T-helper 1 cell treated with Interleukin-12 subunit alpha and Interleukin-12 subunit beta and Interleukin-4 antibody, amounts not matched to agents 30 μg/mL and 1 μg/mL, for 36 hours (primary cell): Measurements from ENCODE around the gene MUC4.
"Not testable (repeated sequence)": the region's sequence is repeated elsewhere in the genome, so short reads cannot be mapped to it uniquely, and the experiment has no call there.

Source experiments
- H3K27ac Mint-ChIP-seq: one replicate; pipeline ENCODE4 v1.8.0; 2021; ENCODE audit warnings: mild to moderate bottlenecking, mixed read lengths
- H3K27me3 Mint-ChIP-seq: one replicate; pipeline ENCODE4 v1.8.0; 2021; ENCODE audit warnings: low read depth, mixed read lengths
- H3K36me3 Mint-ChIP-seq: one replicate; pipeline ENCODE4 v1.8.0; 2021; ENCODE audit warnings: low read depth, mixed read lengths
- H3K4me1 Mint-ChIP-seq: one replicate; pipeline ENCODE4 v1.8.0; 2021; ENCODE audit warnings: low read depth, mixed read lengths
- H3K4me3 Mint-ChIP-seq: one replicate; pipeline ENCODE4 v1.8.0; 2021; ENCODE audit warnings: mild to moderate bottlenecking, moderate library complexity, mixed read lengths
- H3K9me3 Mint-ChIP-seq: one replicate; pipeline ENCODE4 v1.8.0; 2021; ENCODE audit warnings: mixed read lengths

Gene MUC4

GRCh38 chr3:195744437-195744836, 67.3 kb downstream of the MUC4 start:
- Mint-ChIP-seq H3K9me3 (no peaks in the 10 kb centered on the region), H3K4me1 (peaks cover 9% of the 10 kb centered on the region), H3K4me3 (no peak overlapping the region), H3K27ac (no peak overlapping the region), H3K27me3 (no peaks in the 10 kb centered on the region), H3K36me3 (no peaks in the 10 kb centered on the region)

DNA sequence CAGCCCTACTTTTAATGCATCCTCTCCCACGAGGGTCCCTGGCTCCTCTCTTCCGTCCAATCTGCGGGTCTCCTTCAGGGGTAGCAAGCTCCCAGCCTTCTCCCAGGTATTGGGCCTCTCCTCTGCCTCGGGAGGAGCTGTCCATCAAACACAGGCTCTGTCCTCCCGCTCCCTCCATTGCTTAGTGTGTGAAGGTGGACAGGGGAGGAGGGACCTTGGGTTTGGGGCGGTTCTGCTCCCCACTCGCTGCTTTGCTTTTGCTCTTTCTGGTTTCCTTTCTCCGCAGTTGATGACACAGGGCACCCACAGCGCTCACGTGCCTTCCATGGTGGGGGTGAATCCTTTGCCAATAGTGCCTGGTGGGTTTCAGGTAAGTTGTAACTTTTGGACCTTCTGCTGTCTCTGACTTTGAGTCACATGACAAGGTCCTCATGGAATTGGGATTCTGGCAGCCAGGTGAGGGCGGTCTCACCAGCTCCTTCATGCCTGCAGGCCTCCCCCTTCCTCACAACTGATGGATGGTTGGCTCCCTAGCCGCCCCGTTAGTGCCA, 72.1 kb downstream of the MUC4 start:
- no peaks in the 10 kb centered on the region for H3K4me1 Mint-ChIP-seq
- no peaks in the 10 kb centered on the region for H3K9me3 Mint-ChIP-seq
- no peaks in the 10 kb centered on the region for H3K27me3 Mint-ChIP-seq
- no peaks in the 10 kb centered on the region for H3K36me3 Mint-ChIP-seq
- H3K27ac Mint-ChIP-seq = no peak overlapping the region
- H3K4me3 Mint-ChIP-seq = no peak overlapping the region

DNA sequence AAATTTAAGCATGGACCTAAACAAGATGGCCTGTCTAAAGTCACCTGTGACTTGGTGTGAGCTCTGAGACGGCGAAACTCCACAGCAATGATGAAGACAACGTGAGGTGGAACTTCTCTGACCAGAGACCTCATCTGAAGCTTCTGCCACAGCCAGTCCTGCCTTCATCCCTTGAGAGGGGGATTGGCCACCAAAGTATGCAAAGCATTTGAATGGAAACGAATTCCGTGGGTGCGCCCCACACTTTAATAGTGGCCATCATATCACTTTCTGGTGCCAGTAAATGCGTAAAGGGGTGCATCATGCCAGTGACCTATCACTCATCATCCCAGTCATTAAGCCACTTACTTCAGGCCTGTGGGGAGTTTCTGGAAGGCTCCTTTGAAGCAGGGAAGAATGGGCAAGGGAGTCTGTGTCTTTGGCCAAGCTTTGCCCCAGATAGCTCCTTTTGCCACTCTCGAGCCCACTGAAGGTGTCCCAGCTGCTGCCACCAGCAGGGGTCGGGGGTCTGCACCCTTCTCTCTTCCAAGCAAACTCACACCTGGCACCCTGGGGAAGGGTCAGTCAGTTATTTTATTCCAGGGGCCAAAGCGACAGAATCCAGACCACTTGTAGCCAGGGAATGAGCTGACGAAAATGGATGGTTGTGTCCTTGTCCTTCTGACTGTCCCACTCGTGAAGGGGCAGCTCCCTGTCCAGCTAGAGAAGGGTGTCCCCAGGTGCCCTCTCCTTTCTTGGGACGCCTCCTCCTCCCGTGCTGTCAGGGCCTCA, 73.3 kb downstream of the MUC4 start:
- no peaks in the 10 kb centered on the region for H3K9me3 Mint-ChIP-seq
- H3K27ac Mint-ChIP-seq = no peak overlapping the region
- no peaks in the 10 kb centered on the region for H3K27me3 Mint-ChIP-seq
- no peaks in the 10 kb centered on the region for H3K4me1 Mint-ChIP-seq
- H3K4me3 Mint-ChIP-seq = no peak overlapping the region
- no peaks in the 10 kb centered on the region for H3K36me3 Mint-ChIP-seq

DNA sequence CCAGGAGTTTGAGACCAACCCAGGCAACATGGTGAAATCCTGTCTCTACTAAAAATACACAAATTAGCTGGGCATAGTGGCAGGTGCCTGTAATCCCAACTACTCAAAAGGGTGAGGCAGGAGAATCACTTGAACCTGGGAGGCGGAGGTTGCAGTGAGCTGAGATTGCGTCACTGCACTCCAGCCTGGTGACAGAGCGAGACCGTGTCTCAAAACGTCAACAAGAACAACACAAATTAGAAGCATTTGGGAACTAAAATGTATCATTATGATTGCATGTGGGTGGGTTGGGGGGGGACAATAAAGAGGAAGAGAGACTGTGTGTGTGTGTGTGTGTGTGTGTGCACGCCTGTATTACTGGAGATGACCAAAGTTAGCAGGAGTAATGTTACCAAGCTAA, 73.9 kb downstream of the MUC4 start:
- H3K4me1 Mint-ChIP-seq, H3K4me3 Mint-ChIP-seq, H3K27me3 Mint-ChIP-seq, H3K36me3 Mint-ChIP-seq, H3K27ac Mint-ChIP-seq, H3K9me3 Mint-ChIP-seq: not testable (repeated sequence)

GRCh38 chr3:195736866-195737490, 74.8 kb downstream of the MUC4 start:
- Mint-ChIP-seq H3K9me3 (no peaks in the 10 kb centered on the region), H3K4me3 (no peak overlapping the region), H3K4me1 (no peaks in the 10 kb centered on the region), H3K36me3 (no peaks in the 10 kb centered on the region), H3K27me3 (no peaks in the 10 kb centered on the region), H3K27ac (no peak overlapping the region)

- Mint-ChIP-seq H3K27me3 (no peaks in the 10 kb centered on the region), H3K4me3 (no peak overlapping the region), H3K4me1 (no peaks in the 10 kb centered on the region), H3K27ac (no peak overlapping the region), H3K36me3 (peaks cover 1% of the 10 kb centered on the region), H3K9me3 (no peaks in the 10 kb centered on the region)
Observed at GRCh38 chr3:195735036-195735695, 76.6 kb downstream of the MUC4 start.

DNA sequence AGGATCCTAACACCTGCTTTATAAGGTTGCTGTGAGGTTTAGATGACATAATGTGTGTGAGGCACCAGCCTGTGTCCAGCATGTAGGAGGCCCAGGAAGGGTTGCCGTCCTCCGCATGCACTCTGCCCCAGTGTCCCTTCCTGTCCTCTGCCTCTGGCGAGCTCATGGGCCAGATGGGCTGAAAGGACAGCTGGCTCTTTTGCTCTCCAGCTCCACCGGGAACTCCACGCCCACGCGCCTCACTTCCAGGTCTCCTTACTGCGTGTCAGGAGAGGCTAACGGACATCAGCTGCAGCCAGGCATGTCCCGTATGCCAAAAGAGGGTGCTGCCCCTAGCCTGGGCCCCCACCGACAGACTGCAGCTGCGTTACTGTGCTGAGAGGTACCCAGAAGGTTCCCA, 78.8 kb downstream of the MUC4 start:
- H3K4me1 Mint-ChIP-seq = no peaks in the 10 kb centered on the region
- H3K27ac Mint-ChIP-seq = no peak overlapping the region
- no peak overlapping the region for H3K4me3 Mint-ChIP-seq
- H3K9me3 Mint-ChIP-seq = no peaks in the 10 kb centered on the region
- no peaks in the 10 kb centered on the region for H3K27me3 Mint-ChIP-seq
- peaks cover 1% of the 10 kb centered on the region for H3K36me3 Mint-ChIP-seq

GRCh38 chr3:195731356-195731905, 80.3 kb downstream of the MUC4 start:
- Mint-ChIP-seq H3K36me3 (peaks cover 1% of the 10 kb centered on the region), H3K4me1 (no peaks in the 10 kb centered on the region), H3K9me3 (no peaks in the 10 kb centered on the region), H3K27me3 (no peaks in the 10 kb centered on the region), H3K27ac (no peak overlapping the region), H3K4me3 (no peak overlapping the region)

DNA sequence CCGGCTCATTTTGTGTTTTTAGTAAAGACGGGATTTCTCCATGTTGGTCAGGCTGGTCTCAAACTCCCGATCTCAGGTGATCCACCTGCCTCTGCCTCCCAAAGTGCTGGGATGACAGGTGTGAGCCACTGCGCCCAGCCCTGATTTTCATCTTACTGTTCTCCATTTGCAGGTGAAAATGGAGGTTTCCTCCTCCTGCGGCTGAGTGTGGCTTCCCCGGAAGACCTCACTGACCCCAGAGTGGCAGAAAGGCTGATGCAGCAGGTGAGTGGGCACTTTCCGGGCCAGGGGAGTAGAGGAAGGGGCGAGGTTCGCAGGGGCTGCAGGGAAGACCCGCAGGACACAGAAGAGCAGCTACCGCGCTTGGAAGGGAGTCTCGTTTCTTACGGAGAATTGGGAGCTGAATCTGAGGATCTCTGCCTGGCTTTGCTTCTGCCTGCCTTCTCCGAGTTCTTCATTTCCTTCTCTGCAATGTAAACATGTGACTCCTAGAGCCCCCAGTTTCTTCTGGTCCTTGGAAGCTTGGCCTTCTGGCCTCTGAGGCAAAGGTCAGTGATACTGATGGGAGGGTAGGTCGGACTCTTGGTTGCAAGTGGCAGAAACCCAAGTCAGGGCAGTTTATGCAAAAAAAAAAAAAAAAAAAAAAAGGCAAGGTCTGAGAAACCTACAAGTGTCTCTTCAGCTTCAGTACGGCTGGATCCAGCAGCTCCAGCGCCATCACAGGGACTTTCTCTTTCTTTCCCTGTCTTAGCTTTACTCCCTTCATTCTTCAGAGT, 82.1 kb downstream of the MUC4 start:
- peaks cover 2% of the 10 kb centered on the region for H3K4me1 Mint-ChIP-seq
- H3K4me3 Mint-ChIP-seq = no peak overlapping the region
- no peaks in the 10 kb centered on the region for H3K9me3 Mint-ChIP-seq
- H3K27me3 Mint-ChIP-seq = no peaks in the 10 kb centered on the region
- H3K36me3 Mint-ChIP-seq = peaks cover 1% of the 10 kb centered on the region
- no peak overlapping the region for H3K27ac Mint-ChIP-seq

GRCh38 chr3:195728789-195729188, 82.9 kb downstream of the MUC4 start:
- not testable (repeated sequence) for H3K4me3 Mint-ChIP-seq, H3K4me1 Mint-ChIP-seq, H3K36me3 Mint-ChIP-seq, H3K27me3 Mint-ChIP-seq, H3K9me3 Mint-ChIP-seq, H3K27ac Mint-ChIP-seq

DNA sequence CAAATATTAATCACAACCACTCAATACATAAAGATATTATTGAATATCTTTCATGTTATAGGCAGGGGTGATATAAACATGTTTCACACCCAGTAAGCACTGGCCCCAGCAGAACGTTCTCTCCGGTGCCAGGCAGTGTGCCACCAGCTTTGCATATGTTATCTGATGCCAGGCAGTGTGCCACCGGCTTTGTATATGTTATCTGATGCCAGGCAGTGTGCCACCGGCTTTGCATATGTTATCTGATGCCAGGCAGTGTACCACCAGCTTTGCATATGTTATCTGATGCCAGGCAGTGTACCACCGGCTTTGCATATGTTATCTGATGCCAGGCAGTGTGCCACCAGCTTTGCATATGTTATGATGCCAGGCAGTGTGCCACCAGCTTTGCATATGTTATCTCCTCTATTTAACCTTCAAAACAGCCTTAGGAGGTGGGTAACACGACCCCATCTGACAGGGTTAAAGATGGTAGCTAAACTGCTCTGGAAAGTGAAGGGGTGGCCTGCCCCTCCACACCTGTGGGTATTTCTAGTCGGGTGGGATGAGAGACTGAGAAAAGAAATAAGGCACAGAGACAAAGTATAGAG, 84.0 kb downstream of the MUC4 start:
- H3K27me3 Mint-ChIP-seq = no peaks in the 10 kb centered on the region
- peaks cover 2% of the 10 kb centered on the region for H3K4me1 Mint-ChIP-seq
- no peaks in the 10 kb centered on the region for H3K9me3 Mint-ChIP-seq
- H3K36me3 Mint-ChIP-seq = peaks cover 1% of the 10 kb centered on the region
- H3K27ac Mint-ChIP-seq = no peak overlapping the region
- no peak overlapping the region for H3K4me3 Mint-ChIP-seq

DNA sequence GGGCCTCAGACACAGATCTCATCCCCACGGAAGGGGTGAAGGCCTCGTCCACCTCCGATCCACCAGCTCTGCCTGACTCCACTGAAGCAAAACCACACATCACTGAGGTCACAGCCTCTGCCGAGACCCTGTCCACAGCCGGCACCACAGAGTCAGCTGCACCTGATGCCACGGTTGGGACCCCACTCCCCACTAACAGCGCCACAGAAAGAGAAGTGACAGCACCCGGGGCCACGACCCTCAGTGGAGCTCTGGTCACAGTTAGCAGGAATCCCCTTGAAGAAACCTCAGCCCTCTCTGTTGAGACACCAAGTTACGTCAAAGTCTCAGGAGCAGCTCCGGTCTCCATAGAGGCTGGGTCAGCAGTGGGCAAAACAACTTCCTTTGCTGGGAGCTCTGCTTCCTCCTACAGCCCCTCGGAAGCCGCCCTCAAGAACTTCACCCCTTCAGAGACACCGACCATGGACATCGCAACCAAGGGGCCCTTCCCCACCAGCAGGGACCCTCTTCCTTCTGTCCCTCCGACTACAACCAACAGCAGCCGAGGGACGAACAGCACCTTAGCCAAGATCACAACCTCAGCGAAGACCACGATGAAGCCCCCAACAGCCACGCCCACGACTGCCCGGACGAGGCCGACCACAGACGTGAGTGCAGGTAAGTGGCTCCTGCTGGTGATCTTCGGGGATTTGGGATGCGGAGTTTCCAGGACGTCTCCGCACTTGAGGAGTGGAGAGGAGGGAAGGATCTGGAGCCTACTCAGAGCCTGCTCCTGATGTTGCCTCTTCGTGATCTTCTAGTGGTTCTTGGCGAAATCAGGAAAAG, 85.6 kb downstream of the MUC4 start:
- not testable (repeated sequence) for H3K27ac Mint-ChIP-seq, H3K36me3 Mint-ChIP-seq, H3K4me3 Mint-ChIP-seq, H3K27me3 Mint-ChIP-seq, H3K9me3 Mint-ChIP-seq, H3K4me1 Mint-ChIP-seq

DNA sequence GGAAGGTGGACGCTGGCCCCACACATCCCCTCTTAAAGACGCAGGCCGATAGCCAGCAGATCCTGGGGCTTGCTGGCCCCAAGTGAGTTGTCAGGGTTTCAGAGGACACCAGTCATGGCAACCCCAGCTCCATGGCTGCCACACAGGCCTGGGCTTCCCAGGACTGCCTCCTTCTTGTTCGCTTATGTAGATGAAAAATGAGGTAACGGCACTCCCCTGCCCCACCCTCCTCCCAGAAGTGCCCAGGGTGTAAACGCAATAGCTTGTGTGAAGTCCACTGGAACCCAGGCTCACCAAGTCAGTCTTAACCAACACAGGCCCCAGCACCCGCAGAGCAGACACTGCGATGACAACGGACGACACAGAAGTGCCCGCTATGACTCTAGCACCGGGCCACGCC, 87.4 kb downstream of the MUC4 start:
- H3K4me3 Mint-ChIP-seq, H3K27me3 Mint-ChIP-seq, H3K27ac Mint-ChIP-seq, H3K36me3 Mint-ChIP-seq, H3K9me3 Mint-ChIP-seq, H3K4me1 Mint-ChIP-seq: not testable (repeated sequence)
